Gastrocnemius medialis (tissue), 4 donors: ENCODE data around the gene HAT1.

Experiments used
- CTCF ChIP-seq, 5 experiments: fragments of 450-650 bp in 3 of 5; fragments of 200-600 bp in 2 of 5; sonication (generic) in 2 of 5; IDR thresholded peaks in 4 of 5; conservative IDR thresholded peaks in 1 of 5; 1 replicate in 4 of 5; 2 replicates in 1 of 5; pipeline ENCODE4 v1.5.1; 2016 to 2019; ENCODE audit warnings: antibody characterized with exemption in 5 of 5, mild to moderate bottlenecking in 3 of 5, moderate library complexity in 3 of 5
- POLR2A ChIP-seq, 2 donors: fragments of 450-650 bp; IDR thresholded peaks; one replicate each; pipeline ENCODE4 v1.6.1; 2017; ENCODE audit warnings: antibody characterized with exemption in 2 of 2, mild to moderate bottlenecking in 2 of 2, moderate library complexity in 2 of 2

GRCh38 chr2:171968509-171968908, 46.2 kb downstream of the HAT1 start:
- TF ChIP-seq CTCF (IDR thresholded peaks at IDR 0.05 in 4 of 5, conservative IDR thresholded peaks at IDR 0.05 in 1 of 5) (no peak), POLR2A (IDR thresholded peaks at IDR 0.05) (no peak)
